ENCODE results near the gene CRAT.
"Not testable (repeated sequence)": the region's sequence is repeated elsewhere in the genome, so short reads cannot be mapped to it uniquely, and the experiment has no call there.

Gene CRAT

DNA sequence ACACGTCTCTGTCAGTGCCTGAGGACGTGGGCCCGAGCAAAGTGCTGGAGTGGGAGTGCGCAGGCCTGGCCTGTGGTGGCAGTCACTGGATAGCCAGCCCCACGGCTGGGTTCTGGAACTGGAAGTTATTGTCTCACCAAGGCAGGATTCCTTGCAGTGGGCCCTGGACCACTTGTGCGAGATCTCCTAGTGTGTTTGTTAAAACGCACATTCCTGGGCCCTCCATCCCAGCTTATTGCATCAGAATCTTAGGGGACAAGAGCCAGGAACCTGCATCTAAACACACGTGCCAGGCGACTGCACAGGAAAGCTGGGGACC, 27.5 kb upstream of the CRAT start:
- DNase-seq: no peak

DNA sequence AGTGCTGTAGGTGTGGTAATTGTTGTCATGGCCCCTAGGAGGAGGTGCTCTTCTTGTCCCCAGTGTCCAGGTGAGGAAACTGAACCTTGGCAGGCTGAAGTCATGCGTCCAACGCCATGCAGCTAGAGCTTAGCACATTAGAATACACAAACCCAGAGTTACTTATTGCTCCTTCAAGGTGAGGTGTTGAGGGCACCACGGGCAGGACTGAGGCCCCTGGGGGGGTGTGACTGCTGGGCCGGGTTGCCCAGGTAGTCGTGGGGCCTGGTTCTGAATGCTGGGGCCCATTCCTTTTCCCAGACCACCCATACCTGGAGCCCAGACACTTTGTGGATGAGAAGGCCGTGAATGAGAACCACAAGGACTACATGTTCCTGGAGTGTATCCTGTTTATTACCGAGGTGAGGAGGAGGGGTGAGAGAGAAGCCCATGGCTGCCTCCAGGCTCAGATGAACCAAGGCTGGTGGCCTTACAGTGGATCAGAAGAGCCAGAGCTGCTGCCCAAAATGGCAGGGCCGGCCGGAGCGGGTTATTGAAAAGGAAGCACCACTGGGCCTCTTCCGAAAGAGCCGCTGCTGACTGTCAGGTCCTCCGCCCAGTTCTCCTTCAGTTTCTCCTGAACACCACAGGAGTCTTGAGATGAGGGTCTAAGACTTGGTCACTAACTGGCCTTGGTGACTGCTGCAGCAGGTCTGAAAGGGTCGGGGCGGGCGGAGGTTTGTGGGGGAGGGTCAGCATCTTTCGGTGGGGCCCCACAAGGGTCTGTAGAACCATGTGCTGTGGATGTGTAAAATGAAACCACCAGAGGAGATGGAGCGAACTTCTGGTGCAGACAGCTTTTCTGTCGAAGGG, 26.9 kb upstream of the CRAT start:
- no peak for DNase-seq

- DNase-seq: no peak
Observed at GRCh38 chr9:129136446-129137035, 25.9 kb upstream of the CRAT start.

DNA sequence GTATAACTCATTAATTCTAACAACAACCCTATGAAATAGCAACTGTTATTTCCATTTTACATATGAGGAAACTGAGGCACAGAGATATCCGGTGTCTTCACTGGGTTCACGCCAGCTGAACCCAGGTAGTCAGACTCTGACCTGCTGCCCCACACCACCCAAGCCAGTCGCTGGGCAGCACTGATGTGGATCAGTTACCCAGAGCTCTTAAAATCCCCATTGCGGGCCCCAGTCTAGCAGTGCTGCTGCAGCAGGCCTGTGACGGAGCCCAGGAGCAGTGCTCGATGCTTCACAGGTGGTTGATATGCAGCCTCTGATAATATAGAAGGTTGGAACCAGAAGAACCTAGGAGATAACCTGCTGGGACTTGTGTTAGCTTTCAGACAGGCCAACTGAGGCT, 24.9 kb upstream of the CRAT start:
- DNase-seq: no peak

DNA sequence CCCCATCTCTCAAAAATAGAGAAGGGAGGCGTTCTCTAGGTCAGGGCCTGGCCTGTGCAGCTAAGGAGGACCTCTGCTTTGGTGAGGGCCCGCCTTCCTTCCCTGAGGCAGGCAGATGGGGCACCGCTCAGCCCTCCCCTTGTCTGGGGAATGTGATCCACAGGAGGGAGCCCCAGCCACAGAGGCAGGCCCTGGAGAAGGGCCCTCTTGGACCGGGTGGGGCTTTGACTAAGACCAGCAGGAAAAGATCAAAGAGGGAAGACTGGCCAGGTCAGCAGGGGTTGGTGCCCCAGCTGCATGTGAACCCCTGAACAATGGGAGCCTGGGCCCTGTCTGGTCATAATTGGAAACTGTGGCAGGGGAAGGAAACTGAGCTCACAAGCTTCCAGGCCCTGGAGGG, 22.5 kb upstream of the CRAT start:
- DNase-seq: no peak

GRCh38 chr9:129131300-129132145, 20.9 kb upstream of the CRAT start:
- peak; percentile 65 for DNase-seq

DNA sequence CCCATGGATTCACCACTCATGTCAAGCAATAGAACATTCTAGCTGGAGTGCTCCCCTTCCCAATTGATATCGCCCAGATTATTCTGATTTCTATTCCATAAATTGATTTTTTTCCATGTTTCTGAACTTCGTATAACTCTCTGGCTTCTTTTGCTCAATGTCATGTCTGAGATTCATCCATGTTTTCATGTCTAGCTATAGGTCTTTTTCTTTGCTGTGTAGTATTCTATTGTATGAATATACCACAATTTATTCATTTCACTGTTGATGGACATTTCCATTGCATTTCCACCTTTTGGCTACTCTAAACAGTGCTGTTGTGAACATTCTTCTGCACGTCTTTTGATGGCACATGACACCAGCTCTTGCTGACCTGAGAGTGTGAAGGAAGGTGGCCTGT, 20.2 kb upstream of the CRAT start:
- no peak for DNase-seq

DNA sequence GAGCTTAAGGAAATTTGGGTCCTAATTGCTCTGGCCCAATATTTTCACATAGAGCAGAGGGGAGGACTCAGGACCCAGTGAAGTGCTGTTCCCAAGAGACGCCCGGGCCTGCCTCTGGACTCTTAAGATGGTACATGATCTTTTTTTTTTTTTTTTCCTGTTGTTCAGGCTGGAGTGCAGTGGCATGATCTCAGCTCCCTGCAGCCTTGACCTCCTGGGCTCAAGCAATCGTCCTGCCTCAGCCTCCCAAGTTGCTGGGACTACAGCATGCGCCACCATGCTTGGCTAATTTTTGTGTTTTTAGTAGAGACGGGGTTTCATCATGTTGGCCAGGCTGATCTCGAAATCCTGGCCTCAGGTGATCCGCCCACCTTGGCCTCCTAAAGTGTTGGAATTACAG, 19.7 kb upstream of the CRAT start:
- DNase-seq: not testable (repeated sequence)

DNA sequence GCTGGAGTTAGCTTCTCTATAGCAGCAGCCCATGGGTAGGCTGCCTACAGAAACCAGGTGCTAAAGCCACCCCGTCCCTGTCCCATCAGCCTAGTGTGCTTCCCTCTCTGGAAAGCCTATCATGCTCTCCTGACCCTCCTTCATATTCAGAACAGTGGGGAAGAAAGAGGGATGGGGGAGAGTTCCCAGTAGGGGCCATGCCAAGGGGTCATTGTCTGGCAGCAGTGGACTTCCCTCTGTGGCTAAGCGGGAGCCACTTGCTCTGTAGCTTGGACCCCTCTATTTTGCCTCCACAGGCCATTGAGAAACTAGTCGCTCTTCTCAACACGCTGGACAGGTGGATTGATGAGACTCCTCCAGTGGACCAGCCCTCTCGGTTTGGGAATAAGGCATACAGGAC, 18.1 kb upstream of the CRAT start:
- DNase-seq: no peak

DNA sequence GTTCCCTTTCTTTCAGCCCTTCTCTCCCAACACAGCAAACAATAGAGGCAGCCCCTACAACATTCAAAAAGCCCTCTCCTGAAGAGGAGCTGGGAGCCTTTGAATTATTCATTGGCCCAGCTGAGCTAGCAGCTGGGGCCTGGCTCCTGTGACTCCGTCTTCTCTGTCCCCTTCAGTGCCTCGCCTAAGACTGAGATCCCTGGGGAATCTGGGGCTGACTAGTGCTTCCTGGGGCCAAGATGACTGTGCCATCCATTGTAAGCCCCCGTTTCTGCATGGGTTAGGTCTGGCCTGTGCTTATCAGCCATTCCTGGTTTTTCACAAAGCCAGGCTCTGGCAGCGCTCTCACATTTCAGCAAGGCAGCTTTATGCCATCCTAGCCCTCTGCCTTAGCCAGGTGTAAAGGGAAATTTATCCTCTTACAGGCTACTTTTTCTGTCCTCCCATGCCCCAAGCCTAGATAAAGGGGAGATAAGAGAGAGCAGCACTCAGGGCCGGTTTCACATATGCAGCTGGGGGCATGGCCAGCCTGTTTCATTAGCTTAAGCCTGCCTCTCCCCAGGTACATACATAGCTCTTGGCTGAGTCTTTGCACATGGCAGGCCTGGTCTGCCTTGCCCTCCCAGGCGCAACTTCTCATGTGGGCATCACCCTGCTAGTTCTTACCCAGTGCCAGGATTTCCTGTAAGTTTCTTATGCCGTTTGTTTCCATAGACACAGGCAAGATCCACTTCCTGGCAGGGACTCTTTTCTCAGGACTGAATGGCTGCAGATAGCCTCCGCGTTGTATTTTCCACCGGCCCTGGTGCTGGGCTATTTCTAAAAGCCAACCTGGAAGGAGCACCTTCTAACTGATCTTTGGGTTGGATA, 16.4 kb upstream of the CRAT start:
- no peak for DNase-seq

DNA sequence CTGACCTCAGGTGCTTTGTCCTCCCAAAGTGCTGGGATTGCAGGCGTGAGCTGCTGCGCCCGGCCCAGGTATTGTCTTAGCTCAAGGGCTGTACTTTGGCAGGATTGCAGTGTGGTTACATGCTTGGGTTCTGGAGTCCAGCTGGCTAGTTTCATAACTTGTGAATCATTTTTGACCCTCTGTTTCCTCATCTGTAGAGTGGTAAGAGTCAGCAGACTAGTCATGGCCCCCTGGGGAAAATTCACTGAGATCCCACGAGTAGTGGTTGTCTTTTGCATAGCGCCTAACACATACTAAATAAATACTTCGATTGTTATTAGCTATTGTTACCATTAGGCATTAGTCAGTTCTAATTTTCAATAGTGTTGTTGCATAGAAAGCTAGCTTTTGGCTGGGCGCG, 14.9 kb upstream of the CRAT start:
- peak; percentile 94 for DNase-seq

GRCh38 chr9:129124506-129125069, 14.0 kb upstream of the CRAT start:
- no peak for DNase-seq

GRCh38 chr9:129122976-129123375, 12.4 kb upstream of the CRAT start:
- DNase-seq: not testable (repeated sequence)

GRCh38 chr9:129122133-129122532, 11.5 kb upstream of the CRAT start:
- DNase-seq: no peak

DNA sequence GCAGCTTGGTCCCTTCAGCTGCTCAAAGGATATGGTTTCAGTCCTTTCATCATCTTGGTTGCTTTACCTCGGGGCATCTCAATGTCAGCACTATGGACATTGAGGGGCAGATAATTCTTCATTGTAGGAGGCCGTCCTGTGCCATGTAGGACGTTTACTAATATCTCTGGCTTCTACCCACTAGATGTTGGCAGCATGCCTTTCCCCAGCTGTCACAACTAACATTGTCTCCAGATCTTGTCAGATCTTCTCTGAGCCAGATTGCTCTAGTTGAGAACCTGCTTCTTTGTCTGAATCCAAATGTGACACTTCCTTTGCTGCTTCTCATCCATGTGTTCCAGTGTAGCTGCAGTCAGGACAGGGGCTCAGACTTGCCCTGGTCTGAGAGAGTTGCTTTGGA, 10.9 kb upstream of the CRAT start:
- DNase-seq: peak; percentile 34

DNA sequence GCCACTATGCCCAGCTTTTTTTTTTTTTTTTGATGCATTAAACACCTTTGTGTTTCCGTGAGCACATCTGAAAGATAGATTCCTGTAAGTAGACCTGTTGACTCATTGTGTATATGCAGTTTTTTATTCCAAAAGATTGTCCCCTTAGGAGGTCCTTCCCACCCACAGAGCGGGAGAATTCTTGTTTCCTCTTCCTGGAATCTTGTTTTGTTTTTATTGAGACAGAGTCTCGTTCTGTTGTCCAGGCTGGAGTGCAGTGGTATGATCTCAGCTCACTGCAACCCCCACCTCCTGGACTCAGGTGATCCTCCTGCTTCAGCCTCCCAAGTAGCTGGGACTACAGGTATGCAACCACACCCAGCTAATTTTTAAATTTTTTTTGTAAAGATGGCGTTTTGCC, 8.2 kb upstream of the CRAT start:
- DNase-seq: no peak

DNA sequence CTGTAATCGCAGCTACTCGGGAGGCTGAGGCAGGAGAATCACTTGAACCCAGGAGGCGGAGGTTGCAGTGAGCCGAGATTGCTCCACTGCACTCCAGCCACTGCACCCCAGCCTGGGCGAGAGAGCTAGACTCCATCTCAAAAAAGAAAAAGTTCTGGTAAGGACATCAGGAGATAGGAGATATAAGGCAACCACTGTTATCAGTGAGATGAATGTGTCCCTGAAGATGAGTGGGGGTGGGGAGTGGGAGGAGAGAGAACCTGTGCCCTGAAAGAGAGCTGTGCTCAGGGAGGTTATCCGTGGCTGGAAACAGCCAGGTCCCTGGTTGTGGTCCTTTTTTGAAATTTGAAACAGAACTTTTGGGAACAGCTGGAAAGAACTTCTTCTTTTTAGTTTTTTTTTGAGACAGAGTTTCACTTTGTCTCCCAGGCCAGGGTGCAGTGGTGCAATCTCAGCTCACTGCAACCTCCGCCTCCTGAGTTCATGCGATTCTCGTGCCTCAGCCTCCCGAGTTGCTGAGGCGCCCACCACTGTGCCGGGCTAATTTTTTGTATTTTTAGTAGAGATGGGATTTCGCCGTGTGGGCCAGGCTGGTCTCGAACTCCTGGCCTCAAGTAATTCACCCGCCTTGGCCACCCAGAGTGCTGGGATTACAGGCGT, 3.2 kb upstream of the CRAT start:
- DNase-seq: no peak

DNA sequence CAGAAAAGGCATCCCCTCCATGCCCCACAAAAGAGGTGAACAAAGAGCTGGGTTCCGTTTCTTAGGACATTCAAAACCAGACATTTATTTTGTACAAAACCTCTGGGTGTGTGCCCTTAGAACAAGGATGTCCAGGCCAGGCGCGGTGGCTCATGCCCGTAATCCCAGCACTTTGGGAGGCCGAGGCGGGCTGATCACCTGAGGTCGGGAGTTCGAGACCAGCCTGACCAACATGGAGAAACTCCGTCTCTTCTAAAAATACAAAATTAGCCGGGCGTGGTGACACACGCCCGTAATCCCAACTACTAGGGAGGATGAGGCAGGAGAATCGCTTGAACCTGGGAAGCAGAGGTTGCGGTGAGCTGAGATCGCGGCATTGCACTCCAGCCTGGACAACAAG, 1.9 kb upstream of the CRAT start:
- DNase-seq: not testable (repeated sequence)

- DNase-seq: peak; percentile 56
Observed at GRCh38 chr9:129111528-129112151, 1.0 kb upstream of the CRAT start.

DNA sequence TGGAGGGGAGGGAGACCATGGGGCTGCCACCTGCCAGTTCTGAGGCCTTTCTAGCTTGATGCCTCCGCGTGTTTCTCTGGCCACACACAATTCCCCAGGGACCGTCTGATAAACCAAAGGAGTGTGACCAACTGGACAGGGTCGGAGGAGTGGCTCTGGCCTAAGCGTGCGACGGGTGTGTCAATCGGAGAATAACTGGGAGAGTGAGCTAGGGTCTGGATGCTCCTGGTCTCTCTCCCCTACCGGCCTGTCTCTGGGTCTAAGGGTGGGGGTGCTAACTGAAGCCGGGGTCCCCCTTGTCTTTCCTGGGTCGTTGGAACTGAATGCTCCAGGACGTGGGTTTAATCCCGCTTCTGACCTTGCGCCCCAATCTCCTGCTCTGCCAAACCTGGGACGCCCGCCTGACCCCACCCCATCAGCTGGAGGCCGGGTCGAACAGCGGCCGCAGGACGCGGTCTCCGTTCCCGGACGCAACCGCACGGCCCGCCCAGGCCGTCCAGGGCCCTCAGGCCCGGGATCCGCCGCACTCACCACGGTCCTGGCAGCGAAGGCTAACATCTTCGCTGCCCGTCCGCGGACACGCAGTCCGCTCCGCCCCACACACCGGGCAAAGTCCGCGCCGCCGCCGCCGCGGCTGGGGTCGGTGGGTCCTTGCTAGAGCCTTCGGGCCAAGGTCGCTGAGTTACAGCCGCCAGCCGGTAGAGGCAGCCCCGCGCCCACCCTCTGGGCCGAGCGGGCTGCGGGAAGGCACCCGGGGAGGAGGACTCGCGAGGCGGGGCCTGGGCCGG, 447 bp downstream of the CRAT start:
- DNase-seq: peak; percentile 48

GRCh38 chr9:129109537-129109903, 1.1 kb downstream of the CRAT start:
- peak; percentile 41 for DNase-seq
